Cortex of kidney (tissue), 1 donor: ENCODE data around the gene NT5DC1.
"Not testable (repeated sequence)": the region's sequence is repeated elsewhere in the genome, so short reads cannot be mapped to it uniquely, and the experiment has no call there.

Experiments used
- DNase-seq: peaks from one replicate; lab custom pipeline; 2025; lab: John Stamatoyannopoulos, UW

The NT5DC1 gene

GRCh38 chr6:116090251-116090650 is 10.4 kb upstream of the NT5DC1 start:
- DNase-seq = no peak

- no peak for DNase-seq
Measured at GRCh38 chr6:116094041-116094440, 6.6 kb upstream of the NT5DC1 start.

GRCh38 chr6:116096048-116096759 is 4.4 kb upstream of the NT5DC1 start:
- not testable (repeated sequence) for DNase-seq

- DNase-seq = no peak
Measured at GRCh38 chr6:116096979-116097816, 3.5 kb upstream of the NT5DC1 start.

GRCh38 chr6:116099036-116099435 is 1.6 kb upstream of the NT5DC1 start:
- DNase-seq = no peak

GRCh38 chr6:116101302-116101718 is 657 bp downstream of the NT5DC1 start:
- DNase-seq = no peak

- DNase-seq = no peak
Measured at GRCh38 chr6:116101790-116102189, 1.1 kb downstream of the NT5DC1 start.

GRCh38 chr6:116102873-116103272 is 2.2 kb downstream of the NT5DC1 start:
- DNase-seq = no peak

GRCh38 chr6:116104636-116105035 is 4.0 kb downstream of the NT5DC1 start:
- no peak for DNase-seq

- DNase-seq = no peak
Measured at GRCh38 chr6:116105247-116105646, 4.6 kb downstream of the NT5DC1 start.

- no peak for DNase-seq
Measured at GRCh38 chr6:116106146-116106545, 5.5 kb downstream of the NT5DC1 start.

GRCh38 chr6:116108836-116109235 is 8.2 kb downstream of the NT5DC1 start:
- no peak for DNase-seq

GRCh38 chr6:116111552-116112528 is 11.2 kb downstream of the NT5DC1 start:
- no peak for DNase-seq

- no peak for DNase-seq
Measured at GRCh38 chr6:116113386-116113785, 12.7 kb downstream of the NT5DC1 start.

- no peak for DNase-seq
Measured at GRCh38 chr6:116115781-116116180, 15.1 kb downstream of the NT5DC1 start.

- DNase-seq = no peak
Measured at GRCh38 chr6:116118608-116119007, 18.0 kb downstream of the NT5DC1 start.

- DNase-seq = no peak
Measured at GRCh38 chr6:116120430-116120829, 19.8 kb downstream of the NT5DC1 start.

GRCh38 chr6:116126032-116126431 is 25.4 kb downstream of the NT5DC1 start, which contains the start of gene COL10A1:
Gene COL10A1 (minus strand): TSS chr6:116126132. CDS start chr6:116125492, 640 bp downstream.
- DNase-seq = no peak

- no peak for DNase-seq
Measured at GRCh38 chr6:116127771-116128493, 27.3 kb downstream of the NT5DC1 start.

GRCh38 chr6:116133453-116133852 is 32.8 kb downstream of the NT5DC1 start:
- DNase-seq = no peak

- no peak for DNase-seq
Measured at GRCh38 chr6:116136373-116136772, 35.7 kb downstream of the NT5DC1 start.
